Measurements from ENCODE around the gene SHF.

The SHF gene

DNA sequence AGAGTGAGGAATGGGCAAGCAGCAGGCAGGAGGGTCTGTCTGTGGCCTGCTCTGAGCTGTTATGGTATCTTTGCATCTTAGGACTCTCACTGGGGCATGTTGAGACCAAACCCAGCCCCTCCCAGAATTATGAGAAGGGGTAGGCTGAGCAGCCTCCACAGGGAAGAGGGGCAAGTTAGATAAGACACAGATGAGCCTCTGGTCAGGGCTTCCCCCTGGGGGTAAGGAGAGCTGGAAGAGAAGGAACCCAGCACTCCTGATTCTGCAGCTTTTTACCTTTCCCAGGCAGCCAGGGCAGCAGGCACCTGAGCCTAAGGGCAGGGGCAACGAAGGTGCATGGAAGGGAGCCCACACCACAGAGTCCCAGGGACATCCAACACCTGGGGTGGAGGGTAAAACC is 38.7 kb downstream of the SHF start:
- no peak overlapping the region for H3K27ac ChIP-seq
- no peaks in the 10 kb centered on the region for H3K36me3 ChIP-seq
- DNase-seq, result no peak
- TF ChIP-seq, protein P1, sequence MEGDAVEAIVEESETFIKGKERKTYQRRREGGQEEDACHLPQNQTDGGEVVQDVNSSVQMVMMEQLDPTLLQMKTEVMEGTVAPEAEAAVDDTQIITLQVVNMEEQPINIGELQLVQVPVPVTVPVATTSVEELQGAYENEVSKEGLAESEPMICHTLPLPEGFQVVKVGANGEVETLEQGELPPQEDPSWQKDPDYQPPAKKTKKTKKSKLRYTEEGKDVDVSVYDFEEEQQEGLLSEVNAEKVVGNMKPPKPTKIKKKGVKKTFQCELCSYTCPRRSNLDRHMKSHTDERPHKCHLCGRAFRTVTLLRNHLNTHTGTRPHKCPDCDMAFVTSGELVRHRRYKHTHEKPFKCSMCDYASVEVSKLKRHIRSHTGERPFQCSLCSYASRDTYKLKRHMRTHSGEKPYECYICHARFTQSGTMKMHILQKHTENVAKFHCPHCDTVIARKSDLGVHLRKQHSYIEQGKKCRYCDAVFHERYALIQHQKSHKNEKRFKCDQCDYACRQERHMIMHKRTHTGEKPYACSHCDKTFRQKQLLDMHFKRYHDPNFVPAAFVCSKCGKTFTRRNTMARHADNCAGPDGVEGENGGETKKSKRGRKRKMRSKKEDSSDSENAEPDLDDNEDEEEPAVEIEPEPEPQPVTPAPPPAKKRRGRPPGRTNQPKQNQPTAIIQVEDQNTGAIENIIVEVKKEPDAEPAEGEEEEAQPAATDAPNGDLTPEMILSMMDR (IDR thresholded peaks at IDR 0.05; ENCODE audit: low read depth, low read length), result no peak
- no peak overlapping the region for H3K4me3 ChIP-seq (ENCODE audit: low read depth, low read length)
- H3K27me3 ChIP-seq (ENCODE audit: insufficient read depth, low read depth, severe bottlenecking), result no peaks in the 10 kb centered on the region
- no peaks in the 10 kb centered on the region for H3K9me3 ChIP-seq (ENCODE audit: severe bottlenecking)

DNA sequence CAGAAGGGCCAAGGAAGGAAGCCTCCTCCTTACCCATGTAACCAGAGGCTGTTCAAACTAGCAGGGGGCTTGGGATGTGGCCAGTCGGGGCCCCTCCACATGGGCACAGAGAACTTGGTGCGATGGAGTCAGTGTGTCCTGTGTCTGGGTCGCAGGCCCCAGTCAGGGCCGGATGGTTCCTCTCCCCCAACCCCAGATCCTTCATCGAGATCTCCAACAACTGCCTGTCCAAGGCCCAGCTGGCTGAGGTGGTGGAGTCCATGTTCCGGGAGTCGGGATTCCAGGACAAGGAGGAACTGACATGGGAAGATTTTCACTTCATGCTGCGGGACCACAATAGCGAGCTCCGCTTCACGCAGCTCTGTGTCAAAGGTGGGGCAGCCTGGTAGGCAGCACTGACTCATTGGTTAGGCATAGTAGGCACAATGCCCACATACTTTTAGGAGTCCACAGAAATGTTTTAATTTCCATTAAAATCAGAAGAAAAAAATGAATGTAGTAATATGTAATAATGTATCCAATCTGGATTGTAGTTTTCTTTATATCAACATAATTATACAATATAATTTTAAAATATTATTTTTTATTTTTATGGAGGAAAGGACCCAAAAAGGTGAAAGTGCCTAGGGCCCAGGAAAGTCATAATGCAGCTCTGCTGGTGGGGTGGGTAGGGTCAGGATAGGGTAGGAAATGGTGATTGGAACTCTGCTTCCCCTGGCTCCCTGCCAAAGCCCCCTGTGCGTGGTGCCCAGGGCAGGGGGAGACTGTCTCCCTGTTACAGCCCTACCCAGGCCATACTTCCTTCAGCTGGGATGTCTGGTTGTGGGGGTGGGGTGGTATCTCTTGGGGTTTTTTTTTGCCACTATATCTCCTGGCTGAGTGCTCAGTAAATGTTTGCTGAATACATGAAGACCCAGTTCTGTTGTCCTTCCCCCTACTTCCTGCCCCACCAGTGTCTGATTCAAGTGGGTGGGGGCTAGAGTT is 39.4 kb downstream of the SHF start:
- Histone ChIP-seq H3K9me3 (ENCODE audit: severe bottlenecking) (no peaks in the 10 kb centered on the region), H3K27ac (no peak overlapping the region), H3K36me3 (no peaks in the 10 kb centered on the region), H3K4me3 (ENCODE audit: low read depth, low read length) (no peak overlapping the region), H3K27me3 (ENCODE audit: insufficient read depth, low read depth, severe bottlenecking) (no peaks in the 10 kb centered on the region)
- DNase-seq, result no peak
- TF ChIP-seq, protein P1 (IDR thresholded peaks at IDR 0.05; ENCODE audit: low read depth, low read length), result no peak

DNA sequence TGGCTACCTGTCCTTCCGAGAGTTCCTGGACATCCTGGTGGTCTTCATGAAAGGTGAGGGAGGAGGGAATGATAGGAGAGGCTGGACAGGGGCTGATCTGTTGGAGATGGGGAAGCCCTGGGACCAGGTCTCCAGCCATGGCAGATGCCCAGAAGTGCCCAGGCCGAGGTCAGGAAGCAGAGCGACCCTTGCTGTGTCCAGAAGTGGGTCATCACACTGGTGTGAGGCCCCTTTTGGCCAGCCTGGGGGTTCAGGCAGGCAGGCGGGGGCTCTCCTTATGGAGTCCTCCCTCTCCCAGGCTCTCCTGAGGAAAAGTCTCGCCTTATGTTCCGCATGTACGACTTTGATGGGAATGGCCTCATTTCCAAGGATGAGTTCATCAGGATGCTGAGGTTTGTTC is 40.2 kb downstream of the SHF start:
- H3K27ac ChIP-seq, result no peak overlapping the region
- no peak overlapping the region for H3K4me3 ChIP-seq (ENCODE audit: low read depth, low read length)
- no peaks in the 10 kb centered on the region for H3K27me3 ChIP-seq (ENCODE audit: insufficient read depth, low read depth, severe bottlenecking)
- no peaks in the 10 kb centered on the region for H3K9me3 ChIP-seq (ENCODE audit: severe bottlenecking)
- DNase-seq, result no peak
- H3K36me3 ChIP-seq, result no peaks in the 10 kb centered on the region
- TF ChIP-seq, protein P1 (IDR thresholded peaks at IDR 0.05; ENCODE audit: low read depth, low read length), result no peak

DNA sequence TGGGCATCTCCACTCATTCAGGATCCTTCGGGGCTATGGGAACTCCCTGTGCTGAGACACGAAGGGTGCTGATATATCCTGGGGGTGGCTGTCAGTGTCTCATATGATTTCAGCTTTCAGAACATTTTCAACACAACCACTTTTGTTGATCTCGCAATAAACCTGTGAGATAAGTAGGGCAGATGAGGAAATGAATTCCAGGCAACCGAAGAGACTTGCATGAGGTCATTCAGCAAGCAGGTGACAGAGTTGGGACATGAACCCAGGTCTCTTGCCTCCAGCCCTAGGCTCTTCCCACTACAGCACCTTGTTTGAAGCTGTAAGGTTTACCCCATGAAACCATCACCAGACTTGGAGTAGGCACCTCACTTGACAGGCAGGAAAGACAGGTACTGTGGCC is 41.4 kb downstream of the SHF start:
- no peak for DNase-seq
- Histone ChIP-seq H3K4me3 (ENCODE audit: low read depth, low read length) (no peak overlapping the region), H3K9me3 (ENCODE audit: severe bottlenecking) (no peaks in the 10 kb centered on the region), H3K27ac (no peak overlapping the region), H3K27me3 (ENCODE audit: insufficient read depth, low read depth, severe bottlenecking) (no peaks in the 10 kb centered on the region), H3K36me3 (no peaks in the 10 kb centered on the region)
- TF ChIP-seq, protein P1 (IDR thresholded peaks at IDR 0.05; ENCODE audit: low read depth, low read length), result no peak

DNA sequence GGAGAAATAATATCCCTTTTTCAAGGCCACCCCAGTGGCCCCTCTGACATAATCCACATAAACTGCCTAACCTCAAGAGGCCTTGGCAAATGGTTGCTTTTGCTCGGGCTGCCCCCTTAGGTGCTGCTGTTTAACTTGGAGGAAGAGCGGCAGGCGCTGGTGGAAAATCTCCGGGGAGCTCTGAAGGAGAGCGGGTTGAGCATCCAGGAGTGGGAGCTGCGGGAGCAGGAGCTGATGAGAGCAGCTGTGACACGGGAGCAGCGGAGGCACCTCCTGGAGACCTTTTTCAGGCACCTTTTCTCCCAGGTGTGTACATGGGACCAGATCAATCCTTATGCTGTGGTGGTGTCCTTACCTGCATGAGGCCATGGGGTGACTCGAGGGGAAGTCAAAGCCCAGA is 43.0 kb downstream of the SHF start:
- Histone ChIP-seq H3K4me3 (ENCODE audit: low read depth, low read length) (no peak overlapping the region), H3K9me3 (ENCODE audit: severe bottlenecking) (no peaks in the 10 kb centered on the region), H3K27ac (no peak overlapping the region), H3K27me3 (ENCODE audit: insufficient read depth, low read depth, severe bottlenecking) (no peaks in the 10 kb centered on the region), H3K36me3 (no peaks in the 10 kb centered on the region)
- no peak for DNase-seq
- TF ChIP-seq, protein P1 (IDR thresholded peaks at IDR 0.05; ENCODE audit: low read depth, low read length), result no peak
